Anterior cingulate cortex (tissue), 58 donors: ENCODE data around the gene DIAPH2.
"Not testable (repeated sequence)": the region's sequence is repeated elsewhere in the genome, so short reads cannot be mapped to it uniquely, and the experiment has no call there.

Experiments
- DNase-seq, 58 donors: peaks; one replicate each; lab custom pipeline; 2025; lab: John Stamatoyannopoulos, UW

Gene DIAPH2

DNA sequence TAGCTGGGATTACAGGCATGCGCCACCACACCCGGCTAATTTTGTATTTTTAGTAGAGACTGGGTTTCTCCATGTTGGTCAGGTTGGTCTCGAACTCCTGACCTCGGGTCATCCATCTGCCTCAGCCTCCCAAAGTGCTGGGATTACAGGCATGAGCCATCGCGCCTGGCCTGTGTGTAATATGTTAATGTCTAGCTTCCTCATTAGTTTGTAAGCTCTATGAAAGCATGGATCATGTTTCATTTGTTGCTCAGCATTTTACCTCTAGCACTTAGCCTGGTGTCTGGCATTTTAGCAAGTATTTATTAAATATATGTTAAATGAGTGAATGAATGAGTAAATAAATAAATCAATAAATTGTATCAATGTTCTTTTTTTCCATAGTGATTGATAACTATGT is 29.8 kb downstream of the DIAPH2 start:
- not testable (repeated sequence) for DNase-seq

- no peak for DNase-seq
Observed at GRCh38 chrX:96715481-96715880, 30.8 kb downstream of the DIAPH2 start.

DNA sequence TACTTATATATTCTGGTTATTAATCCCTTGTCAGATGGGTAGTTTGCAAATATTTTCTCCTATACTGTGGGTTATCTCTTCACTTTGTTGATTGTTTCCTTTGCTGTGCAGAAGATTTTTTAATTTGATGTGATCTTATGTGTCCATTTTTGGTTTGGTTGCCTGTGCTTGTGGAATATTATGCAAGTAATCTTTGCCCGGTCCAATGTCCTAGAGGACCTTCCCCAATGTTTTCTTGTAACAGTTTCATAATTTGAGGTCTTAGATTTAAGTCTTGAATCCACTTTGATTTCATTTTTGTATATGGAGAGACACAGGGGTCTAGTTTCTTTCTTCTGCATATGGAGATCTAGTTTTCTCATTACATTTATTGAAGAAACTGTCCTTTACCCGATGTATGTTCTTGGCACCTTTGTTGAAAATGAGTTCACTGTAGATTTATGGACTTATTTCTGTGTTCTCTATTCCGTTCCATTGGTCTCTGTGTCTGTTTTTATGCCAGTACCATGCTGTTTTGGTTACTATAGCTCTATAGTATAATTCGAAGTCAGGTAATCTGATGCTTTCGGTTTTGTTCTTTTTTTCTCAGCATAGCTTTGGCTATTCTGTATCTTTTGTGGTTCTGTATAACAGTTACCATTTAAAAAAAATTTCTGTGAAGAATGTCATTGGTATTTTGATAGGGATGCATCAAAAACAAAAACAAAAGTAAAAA is 34.7 kb downstream of the DIAPH2 start:
- no peak for DNase-seq

GRCh38 chrX:96721354-96721753 is 36.7 kb downstream of the DIAPH2 start:
- DNase-seq, result no peak

DNA sequence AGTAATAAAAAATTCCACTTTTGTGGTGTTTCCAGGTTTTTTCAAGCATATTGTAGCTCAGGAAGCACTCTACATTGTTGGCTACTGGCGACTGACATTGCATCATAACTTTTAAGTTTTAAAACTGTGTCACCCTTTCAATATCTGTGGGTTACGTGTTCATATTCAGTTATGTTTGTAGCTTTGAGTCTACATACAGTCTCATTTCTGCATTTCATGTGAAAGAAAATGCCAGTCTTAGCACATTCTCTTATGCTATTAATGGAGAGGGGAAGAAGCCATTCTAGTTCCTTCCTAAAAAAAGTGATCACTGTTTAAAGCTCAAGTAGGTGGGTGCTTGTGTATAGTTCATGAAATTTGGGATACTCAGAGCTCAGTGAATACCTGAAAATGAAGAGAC is 38.1 kb downstream of the DIAPH2 start:
- DNase-seq, result no peak

DNA sequence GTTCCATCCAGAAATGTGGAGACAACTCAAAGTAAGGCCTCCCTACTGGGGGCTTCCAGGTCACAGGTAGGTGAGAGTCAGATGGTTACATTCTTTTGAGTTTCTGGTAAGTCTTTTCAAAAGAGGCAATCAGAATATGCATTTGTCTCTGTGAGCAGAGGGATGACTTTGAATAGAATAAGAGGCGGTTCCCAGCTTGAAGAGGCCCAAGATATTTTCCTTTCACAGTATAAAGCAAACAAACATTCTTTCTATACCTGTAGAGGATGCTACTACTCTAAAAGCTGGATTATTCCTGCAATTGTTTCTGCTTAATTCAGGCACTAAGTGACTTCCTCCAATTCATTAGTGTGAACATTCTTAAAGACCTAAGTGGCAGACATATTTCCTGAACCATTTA is 44.4 kb downstream of the DIAPH2 start:
- DNase-seq, result no peak

GRCh38 chrX:96729868-96730643 is 45.4 kb downstream of the DIAPH2 start:
- DNase-seq, result no peak

DNA sequence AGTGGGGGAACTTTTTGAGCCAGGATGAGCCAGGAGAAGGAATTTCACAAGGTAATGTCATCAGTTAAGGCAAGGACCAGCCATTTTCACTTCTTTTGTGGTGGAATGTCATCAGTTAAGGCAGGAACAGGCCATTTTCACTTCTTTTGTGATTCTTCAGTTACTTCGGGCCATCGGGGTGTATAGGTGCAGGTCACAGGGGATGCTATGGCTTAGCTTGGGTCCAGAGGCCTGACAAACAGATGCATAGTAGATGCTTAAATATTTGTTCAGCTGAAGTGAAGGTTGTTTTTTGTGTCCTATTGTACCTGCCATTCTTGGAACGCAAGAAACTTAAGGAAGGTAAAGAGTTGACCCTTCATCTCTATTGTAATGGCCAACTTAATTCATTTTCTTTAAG is 46.4 kb downstream of the DIAPH2 start:
- DNase-seq, result not testable (repeated sequence)

- DNase-seq, result no peak
Observed at GRCh38 chrX:96743367-96744073, 58.9 kb downstream of the DIAPH2 start.

- DNase-seq, result no peak
Observed at GRCh38 chrX:96752781-96753180, 68.1 kb downstream of the DIAPH2 start.

DNA sequence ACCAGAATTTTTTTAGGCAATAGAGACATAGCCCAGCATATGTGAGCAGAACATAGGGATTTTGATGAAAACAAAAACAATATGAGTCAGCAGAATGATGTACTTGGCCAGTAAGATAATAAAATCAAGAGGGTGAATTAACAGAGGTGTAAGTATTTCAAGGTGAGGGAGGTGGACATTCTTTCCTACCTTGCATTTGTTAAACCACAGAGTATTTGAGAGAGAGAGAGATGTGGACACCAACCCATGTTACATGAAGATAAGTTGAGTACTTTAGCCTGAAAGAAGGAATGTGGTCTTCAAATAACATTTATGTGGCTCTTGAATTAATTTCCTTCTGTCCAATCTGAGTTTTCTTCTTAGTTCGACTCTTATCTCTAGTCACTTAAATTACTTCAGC is 68.6 kb downstream of the DIAPH2 start:
- DNase-seq, result no peak

GRCh38 chrX:96756491-96756890 is 71.8 kb downstream of the DIAPH2 start:
- DNase-seq, result no peak

GRCh38 chrX:96761566-96761965 is 76.9 kb downstream of the DIAPH2 start:
- no peak for DNase-seq

GRCh38 chrX:96763608-96764007 is 79.0 kb downstream of the DIAPH2 start:
- no peak for DNase-seq

DNA sequence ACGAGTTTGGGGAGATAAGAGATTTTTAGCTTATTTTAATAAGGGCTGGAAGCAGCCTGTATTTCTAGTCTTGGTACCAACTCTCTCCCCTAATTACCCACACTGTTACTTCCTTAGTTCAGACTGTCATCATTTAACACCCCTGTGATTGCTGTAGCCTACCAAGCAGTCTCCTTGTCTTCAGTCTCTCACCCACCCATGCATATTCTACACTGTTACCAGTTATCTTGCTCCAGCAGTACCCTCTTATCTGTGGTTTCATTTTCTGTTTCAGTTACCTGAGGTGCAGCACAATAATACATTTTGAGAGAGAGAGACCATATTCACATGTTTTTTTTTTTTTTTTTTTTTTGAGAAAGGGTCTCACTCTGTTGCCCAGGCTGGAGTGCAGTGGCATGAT is 80.2 kb downstream of the DIAPH2 start:
- no peak for DNase-seq

DNA sequence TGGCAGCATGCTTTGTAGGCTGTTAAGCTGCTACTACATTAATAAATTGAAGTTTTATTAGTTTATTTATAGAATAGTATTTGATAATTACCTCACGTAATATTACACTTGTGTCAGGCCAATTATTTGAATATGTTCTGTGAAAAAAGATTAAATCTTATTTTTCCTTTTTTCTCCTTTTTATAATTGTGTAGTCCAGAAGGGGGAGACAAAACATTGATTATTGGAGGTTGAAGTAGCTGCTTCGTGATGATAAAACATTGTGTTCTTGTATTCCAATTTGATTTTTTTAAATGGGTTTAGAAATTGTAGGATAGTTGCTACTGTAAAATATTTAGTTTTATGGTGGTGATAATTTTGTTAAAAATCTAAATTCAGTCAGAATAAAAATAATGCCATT is 85.7 kb downstream of the DIAPH2 start:
- no peak for DNase-seq

DNA sequence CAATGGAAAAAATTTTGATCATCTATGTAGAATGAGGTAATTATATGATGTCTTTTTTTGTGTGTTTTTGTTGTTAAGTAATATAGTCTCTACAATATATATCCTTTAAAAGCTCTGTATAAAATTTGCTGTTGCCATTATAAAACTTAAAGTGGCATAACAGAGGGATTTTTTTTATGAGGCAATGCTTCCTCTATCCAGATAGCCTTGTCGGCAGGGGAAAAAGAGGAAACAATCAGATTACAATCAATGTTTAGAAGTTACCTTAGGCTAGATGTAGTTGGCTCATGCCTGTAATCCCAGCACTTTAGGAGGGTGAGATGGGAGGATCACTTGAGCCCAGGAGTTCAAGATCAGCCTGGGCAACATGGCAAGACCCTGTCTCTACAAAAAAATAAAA is 86.8 kb downstream of the DIAPH2 start:
- no peak for DNase-seq

GRCh38 chrX:96774116-96774515 is 89.5 kb downstream of the DIAPH2 start:
- DNase-seq, result no peak

- DNase-seq, result no peak
Observed at GRCh38 chrX:96776966-96777365, 92.3 kb downstream of the DIAPH2 start.

DNA sequence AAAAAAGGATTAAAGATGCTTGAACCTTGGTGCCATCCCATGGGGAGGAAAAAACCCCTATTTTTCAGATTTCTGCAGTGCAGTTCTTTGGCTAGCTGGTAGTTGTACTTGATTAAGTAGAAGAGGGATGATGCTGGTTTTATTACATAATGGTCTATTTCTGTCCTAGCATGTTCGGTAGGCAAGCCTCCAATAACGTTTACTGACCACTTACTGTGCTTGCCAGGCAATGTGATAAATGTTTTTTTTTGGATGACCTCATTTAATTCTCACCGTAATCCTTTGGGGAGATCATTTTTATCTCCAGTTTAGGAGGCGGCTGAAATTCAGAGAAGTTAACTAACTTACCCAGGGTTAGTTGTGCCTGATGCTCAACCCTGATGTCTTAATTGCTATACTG is 106.9 kb downstream of the DIAPH2 start:
- no peak for DNase-seq

DNA sequence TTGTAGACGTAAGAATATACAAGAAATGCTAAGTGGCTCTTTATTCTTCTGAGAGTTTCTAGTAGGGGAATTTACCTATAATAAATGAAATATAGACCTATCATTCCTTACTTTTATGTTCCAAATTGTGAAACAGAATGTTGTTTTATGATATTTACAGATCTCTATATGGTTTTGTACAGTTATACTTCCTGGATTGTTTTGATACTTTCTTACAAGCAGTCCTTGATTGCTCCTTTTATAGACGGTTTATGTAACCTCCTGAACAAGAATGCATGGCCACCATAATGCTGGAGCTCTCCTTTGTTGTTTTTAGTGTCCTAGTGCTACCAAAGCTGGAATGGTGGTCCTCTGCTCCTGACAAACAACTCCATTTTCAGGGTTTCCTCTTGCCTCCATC is 107.4 kb downstream of the DIAPH2 start:
- no peak for DNase-seq

GRCh38 chrX:96798982-96799381 is 114.3 kb downstream of the DIAPH2 start:
- no peak for DNase-seq
